Breast epithelium (tissue), 4 donors: ENCODE measurements around the gene KLHL7. TPM values are rescaled to one million over a fixed set of nuclear protein-coding genes. Genes with fewer than 3 reads are reported as not detected.

Experiments
- DNase-seq, 2 donors: peaks; one replicate each; pipeline ENCODE4 v3.0.0-alpha.2; 2019; ENCODE audit warnings: low spot score in 2 of 2
- H3K27ac ChIP-seq, 2 donors: fragments of 200-600 bp; sonication (generic) in 1 of 2; one replicate each; pipeline ENCODE4 v1.5.1; 2016 to 2019; ENCODE audit warnings: mild to moderate bottlenecking in 1 of 2
- H3K27me3 ChIP-seq, 2 donors: fragments of 200-600 bp; sonication (generic) in 1 of 2; one replicate each; pipeline versions ENCODE4 v1.5.1 to v1.6.0; 2017 to 2019; ENCODE audit warnings: control low read depth in 1 of 2, mild to moderate bottlenecking in 1 of 2
- H3K36me3 ChIP-seq: fragments of 200-600 bp; one replicate; pipeline ENCODE4 v1.5.1; 2019
- H3K4me1 ChIP-seq, 2 donors: fragments of 200-600 bp; sonication (generic); one replicate each; pipeline ENCODE4 v1.5.1; 2016 to 2019; ENCODE audit warnings: control low read depth in 1 of 2
- H3K4me3 ChIP-seq, 3 donors: fragments of 200-600 bp; sonication (generic); 1 replicate in 2 of 3; 2 replicates in 1 of 3; pipeline ENCODE4 v1.5.1; 2016 to 2019; ENCODE audit warnings: mild to moderate bottlenecking in 3 of 3, moderate library complexity in 2 of 3
- H3K9me3 ChIP-seq, 2 donors: fragments of 200-600 bp; sonication (generic) in 1 of 2; one replicate each; pipeline ENCODE4 v1.5.1; 2016 to 2019; ENCODE audit warnings: control low read depth in 1 of 2
- POLR2A ChIP-seq: fragments of 450-650 bp; IDR thresholded peaks from one replicate; pipeline ENCODE4 v1.6.1; 2016; ENCODE audit warnings: antibody characterized with exemption, mild to moderate bottlenecking, moderate library complexity
- POLR2AphosphoS5 ChIP-seq, 3 donors: sonication (generic); formaldehyde crosslinking; IDR thresholded peaks; one replicate each; pipeline ENCODE4 v1.6.1; 2017; ENCODE audit warnings: antibody characterized with exemption in 3 of 3
- intact Hi-C: fragments of 100-400 bp; cut with DNase I; formaldehyde crosslinking; loops from one replicate; pipeline ENCODE4 v1.15.1; 2023; ENCODE audit warnings: low total_unique reads
- total RNA-seq, 3 donors: library from RNA; depleted of rRNA; stranded (reverse); fragments of >200 nt; gene quantifications; one replicate each; pipeline ENCODE4 v1.1.0, GENCODE V29; 2016
- TF ChIP-seq, protein P1 (sequence below), 3 donors: fragments of 450-650 bp; IDR thresholded peaks; one replicate each; pipeline ENCODE4 v1.5.1; 2016 to 2017; ENCODE audit warnings: antibody characterized with exemption in 3 of 3, mild to moderate bottlenecking in 3 of 3, moderate library complexity in 3 of 3

Gene KLHL7
- total RNA-seq, 3 donors from 2014 or later: 28.5 to 39.2 (median 29.0) TPM

DNA sequence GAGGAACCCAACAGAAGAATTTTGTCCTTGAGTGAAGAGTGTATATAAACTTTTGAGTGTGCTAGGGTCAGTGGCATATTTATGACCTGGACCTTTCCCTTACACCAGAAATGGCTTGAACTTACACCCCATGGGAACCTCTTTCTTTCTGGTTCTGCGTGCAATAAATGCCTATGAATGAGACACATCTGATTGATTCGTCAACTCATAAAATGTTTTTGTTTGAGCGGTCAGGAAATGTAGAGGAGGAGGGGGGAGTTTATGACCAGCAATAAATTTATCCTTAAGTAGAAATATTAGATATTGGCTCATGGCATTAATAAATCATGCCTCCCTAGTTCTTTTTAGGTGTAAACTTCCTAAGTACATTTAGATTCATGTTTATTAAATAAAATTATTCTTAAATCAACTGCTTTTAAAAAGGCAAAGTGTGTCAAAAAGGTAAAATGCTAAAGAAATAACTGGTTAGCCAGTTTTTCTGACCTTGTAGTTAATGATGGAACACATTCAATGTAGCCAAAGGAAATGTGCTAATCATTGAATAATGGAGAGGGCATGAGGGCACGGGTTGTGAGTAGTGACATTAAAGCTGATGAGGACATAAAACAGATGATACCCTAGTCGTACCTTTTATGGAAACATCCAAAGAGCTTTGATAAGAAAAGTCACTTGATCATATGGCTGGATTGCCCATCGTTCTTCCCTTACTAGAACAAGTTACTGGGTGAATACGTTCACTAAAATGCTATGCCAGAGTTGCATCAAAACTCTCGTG lies 62.7 kb downstream of the KLHL7 start:
- TF ChIP-seq POLR2A: no peak
- TF ChIP-seq, protein P1, sequence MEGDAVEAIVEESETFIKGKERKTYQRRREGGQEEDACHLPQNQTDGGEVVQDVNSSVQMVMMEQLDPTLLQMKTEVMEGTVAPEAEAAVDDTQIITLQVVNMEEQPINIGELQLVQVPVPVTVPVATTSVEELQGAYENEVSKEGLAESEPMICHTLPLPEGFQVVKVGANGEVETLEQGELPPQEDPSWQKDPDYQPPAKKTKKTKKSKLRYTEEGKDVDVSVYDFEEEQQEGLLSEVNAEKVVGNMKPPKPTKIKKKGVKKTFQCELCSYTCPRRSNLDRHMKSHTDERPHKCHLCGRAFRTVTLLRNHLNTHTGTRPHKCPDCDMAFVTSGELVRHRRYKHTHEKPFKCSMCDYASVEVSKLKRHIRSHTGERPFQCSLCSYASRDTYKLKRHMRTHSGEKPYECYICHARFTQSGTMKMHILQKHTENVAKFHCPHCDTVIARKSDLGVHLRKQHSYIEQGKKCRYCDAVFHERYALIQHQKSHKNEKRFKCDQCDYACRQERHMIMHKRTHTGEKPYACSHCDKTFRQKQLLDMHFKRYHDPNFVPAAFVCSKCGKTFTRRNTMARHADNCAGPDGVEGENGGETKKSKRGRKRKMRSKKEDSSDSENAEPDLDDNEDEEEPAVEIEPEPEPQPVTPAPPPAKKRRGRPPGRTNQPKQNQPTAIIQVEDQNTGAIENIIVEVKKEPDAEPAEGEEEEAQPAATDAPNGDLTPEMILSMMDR (IDR thresholded peaks at IDR 0.05): no peak
- TF ChIP-seq POLR2AphosphoS5 (IDR thresholded peaks at IDR 0.05): no peak
- no peaks in the 10 kb centered on the region for H3K9me3 ChIP-seq
- H3K4me1 ChIP-seq: no peaks in the 10 kb centered on the region
- intact Hi-C loops: no loop called here
- no peak overlapping the region for H3K27ac ChIP-seq
- H3K36me3 ChIP-seq: no peaks in the 10 kb centered on the region
- H3K27me3 ChIP-seq: no peaks in the 10 kb centered on the region
- H3K4me3 ChIP-seq: no peak overlapping the region
- DNase-seq: no peak

DNA sequence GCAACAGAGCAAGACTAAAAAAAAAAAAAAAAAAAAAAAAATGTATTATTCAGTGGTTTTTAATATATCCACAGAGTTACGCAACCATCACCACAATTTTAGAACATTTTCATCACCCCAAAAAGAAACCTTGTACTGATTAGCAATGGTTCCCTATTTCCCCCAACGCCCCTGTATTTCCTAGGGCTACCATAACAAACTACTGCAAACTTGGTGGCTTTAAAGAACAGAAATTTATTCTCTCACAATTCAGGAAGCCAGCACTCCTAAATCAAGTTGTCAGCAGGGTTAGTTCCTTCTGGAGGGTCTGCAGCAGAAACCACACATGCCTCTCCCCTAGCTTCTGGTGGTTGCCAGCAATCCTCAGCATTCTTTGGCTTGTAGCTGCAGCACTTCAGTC lies 70.4 kb downstream of the KLHL7 start:
- H3K9me3 ChIP-seq: no peaks in the 10 kb centered on the region
- H3K4me1 ChIP-seq: no peaks in the 10 kb centered on the region
- H3K4me3 ChIP-seq: no peak overlapping the region
- no peaks in the 10 kb centered on the region for H3K36me3 ChIP-seq
- intact Hi-C loops: no loop called here
- H3K27me3 ChIP-seq: no peaks in the 10 kb centered on the region
- no peak for DNase-seq
- no peak for TF ChIP-seq POLR2AphosphoS5 (IDR thresholded peaks at IDR 0.05)
- TF ChIP-seq POLR2A: no peak
- TF ChIP-seq, protein P1 (IDR thresholded peaks at IDR 0.05): no peak
- H3K27ac ChIP-seq: no peak overlapping the region

DNA sequence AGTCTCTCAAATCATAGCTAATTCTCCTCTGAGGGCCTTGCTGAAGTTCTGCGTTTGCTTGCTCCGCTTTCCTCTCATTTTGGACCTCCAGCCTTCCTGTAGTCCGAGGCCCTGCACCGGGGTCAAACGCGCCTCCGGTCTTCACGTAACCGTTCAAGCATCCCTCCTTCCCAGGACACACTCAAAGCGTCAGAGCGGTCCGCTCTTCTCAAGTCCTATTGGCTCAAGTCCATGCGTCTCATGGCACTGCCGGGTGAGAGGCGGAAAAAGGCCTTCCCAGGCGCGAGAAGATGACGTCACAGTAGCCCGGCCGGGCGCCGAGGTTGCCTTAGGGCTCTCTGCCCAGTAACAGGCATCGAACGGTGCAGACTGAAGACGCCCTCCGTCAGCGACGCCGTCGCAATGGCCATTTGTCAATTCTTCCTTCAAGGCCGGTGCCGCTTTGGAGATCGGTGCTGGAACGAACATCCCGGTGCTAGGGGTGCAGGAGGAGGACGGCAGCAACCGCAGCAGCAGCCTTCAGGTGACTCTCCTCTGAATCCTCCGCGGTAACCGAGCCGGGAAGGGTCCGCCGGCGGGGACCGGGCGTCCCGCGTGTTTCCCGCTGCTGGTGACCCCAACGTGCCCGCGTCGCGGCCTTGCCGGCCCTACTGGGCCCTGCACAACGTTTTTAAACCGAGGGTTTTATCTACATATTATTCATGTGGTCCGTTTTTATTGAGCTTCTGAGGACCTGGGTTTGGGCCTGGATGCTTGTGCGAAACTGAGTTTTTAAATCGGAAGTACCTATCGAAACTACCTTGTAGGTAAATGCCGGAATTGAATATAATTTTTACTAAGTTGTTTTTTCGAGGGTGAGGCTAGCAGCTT lies 76.3 kb downstream of the KLHL7 start, which contains the start of gene NUP42:
NUP42 (plus strand) TSS at position 365 of the 870 bp plus-strand sequence; CDS start at position 403, 38 bp downstream.
- peak within 1 kb of the TSS; percentile 62 to 88 (median 63) for H3K4me3 ChIP-seq
- TF ChIP-seq, protein P1 (IDR thresholded peaks at IDR 0.05): no peak
- TF ChIP-seq POLR2AphosphoS5 (IDR thresholded peaks at IDR 0.05) (peak; percentile 93 to 94 (median 94)), POLR2A (peak; percentile 24)
- no peaks in the 10 kb centered on the region for H3K36me3 ChIP-seq
- no peaks in the 10 kb centered on the region for H3K27me3 ChIP-seq
- peak within 1 kb of the TSS; percentile 85 to 96 for H3K27ac ChIP-seq
- no peaks in the 10 kb centered on the region for H3K9me3 ChIP-seq
- intact Hi-C loops: no loop called here
- peak; percentile 90 for DNase-seq
- H3K4me1 ChIP-seq: peaks cover 0 to 12% of the 10 kb centered on the region in 2 donors

DNA sequence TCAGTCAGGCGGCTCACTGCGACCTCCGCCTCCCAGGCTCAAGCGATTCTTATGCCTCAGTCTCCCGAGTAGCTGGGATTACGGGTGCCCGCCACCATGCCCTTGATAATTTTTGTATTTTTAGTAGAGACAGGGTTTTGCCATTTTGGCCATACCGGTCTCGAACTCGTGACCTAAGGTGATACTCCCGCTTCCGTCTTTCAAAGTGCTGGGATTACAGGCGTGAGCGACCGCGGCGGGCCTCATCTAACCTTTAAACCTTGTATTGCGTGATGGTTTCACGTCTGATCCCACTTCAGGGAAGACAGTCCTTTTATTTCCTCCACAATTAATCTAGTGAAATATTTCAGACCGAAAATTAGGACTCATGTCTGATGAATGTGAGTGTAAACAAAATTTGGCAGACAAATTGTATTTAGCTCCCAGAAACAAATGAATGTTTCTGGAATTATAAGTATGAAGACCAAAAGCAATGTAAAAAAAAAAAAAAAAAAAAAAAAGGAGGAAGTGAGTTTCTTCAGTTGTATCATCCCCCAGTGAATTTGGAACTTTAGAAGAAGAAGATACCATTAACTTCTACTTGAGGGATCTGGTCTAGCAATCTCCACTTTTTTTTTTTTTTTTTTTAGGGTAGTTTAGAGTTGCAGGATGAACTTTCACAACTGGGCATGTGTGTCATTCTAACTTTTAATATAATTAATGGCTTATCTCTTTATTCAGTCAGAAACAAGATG lies 77.9 kb downstream of the KLHL7 start:
- Histone ChIP-seq H3K27me3 (no peaks in the 10 kb centered on the region), H3K36me3 (no peaks in the 10 kb centered on the region), H3K4me3 (peak overlapping the region in 1 of 3 donors; percentile 88), H3K9me3 (no peaks in the 10 kb centered on the region), H3K4me1 (peaks cover 0 to 12% of the 10 kb centered on the region in 2 donors), H3K27ac (no peak overlapping the region)
- intact Hi-C loops: no loop called here
- no peak for TF ChIP-seq POLR2AphosphoS5 (IDR thresholded peaks at IDR 0.05)
- TF ChIP-seq POLR2A: no peak
- TF ChIP-seq, protein P1 (IDR thresholded peaks at IDR 0.05): no peak
- DNase-seq: no peak
